ENCODE results near the gene RNF4.

Gene RNF4

DNA sequence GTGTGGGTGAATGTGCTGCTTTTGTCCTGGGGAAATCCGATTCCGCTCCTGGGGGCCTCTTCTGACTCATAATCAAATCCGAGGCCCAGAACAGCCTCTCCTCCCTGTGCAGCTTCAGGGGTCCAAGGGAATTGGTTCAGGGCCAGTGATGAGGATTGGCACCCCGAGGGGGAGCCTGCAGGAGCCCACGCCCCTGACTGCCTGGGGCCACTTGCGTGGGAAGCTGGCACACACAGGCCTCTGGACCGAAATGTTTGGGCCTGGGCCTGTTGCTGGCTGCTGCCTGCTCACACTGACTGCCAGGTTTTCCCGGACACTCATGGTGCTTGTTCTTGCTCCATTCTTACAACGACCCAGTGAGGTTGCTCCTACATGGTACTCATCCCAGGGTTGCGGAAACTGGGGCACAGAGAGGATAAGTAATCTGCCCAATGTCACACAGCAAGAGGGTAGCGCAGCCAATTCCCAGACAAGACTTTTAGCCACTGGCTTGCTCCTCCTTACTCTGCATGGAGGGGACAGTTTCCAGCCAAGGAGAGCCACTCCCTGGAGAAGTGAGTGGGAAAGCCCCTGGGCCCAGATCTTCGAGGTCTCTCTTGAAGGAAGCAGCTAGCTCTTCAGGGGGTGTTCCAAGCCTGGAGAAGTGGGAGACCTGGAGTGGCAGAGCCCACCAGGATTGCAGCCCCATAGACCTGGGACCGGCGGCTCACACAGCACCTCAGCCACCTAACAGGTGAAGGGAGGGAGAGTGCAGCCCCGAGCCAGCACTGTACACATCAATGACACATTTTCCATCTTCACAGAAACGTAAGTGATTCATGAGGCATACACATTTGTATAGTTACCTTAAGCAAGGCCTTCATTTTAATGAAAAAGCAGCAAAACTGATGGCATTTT, 29.8 kb upstream of the RNF4 start:
- DNase-seq, result no peak

DNA sequence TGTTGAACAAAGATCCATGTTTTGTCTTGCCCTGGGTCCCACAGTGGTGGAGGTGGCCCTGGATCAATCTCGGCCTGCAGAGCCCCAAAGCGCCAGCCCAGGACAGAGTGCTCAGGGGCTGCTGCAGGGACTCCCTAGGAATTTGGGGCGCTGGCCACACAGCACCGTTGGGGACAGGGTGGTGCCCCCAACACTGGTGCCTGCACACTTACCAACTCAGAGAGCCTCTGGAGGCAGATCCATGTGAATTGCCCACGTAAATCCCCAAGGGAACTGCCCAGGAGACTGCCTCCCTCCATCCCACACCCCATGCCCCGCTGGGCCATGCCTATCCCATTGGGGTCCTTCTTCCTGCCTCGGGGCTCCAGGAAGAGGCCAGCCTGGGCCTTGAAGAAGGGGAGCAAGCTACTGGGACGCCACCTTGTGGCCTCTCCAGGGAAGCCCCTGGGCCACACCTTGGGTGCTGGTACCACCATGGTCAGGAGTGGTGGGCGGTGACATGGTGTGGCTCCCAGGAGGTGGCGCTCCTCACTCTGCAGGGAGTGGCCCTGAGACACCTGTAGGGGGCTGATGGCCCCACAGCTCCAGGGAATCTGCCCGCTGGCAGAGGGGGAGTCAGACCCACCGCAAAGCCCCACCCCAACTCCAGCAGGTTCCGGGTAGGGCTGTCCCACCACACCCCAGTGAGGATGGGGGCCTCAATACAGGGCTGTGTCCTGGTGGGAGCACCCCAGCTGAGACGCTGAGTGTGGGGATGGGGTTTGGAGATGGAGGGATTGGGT, 27.3 kb upstream of the RNF4 start:
- DNase-seq, result peak; percentile 94

DNA sequence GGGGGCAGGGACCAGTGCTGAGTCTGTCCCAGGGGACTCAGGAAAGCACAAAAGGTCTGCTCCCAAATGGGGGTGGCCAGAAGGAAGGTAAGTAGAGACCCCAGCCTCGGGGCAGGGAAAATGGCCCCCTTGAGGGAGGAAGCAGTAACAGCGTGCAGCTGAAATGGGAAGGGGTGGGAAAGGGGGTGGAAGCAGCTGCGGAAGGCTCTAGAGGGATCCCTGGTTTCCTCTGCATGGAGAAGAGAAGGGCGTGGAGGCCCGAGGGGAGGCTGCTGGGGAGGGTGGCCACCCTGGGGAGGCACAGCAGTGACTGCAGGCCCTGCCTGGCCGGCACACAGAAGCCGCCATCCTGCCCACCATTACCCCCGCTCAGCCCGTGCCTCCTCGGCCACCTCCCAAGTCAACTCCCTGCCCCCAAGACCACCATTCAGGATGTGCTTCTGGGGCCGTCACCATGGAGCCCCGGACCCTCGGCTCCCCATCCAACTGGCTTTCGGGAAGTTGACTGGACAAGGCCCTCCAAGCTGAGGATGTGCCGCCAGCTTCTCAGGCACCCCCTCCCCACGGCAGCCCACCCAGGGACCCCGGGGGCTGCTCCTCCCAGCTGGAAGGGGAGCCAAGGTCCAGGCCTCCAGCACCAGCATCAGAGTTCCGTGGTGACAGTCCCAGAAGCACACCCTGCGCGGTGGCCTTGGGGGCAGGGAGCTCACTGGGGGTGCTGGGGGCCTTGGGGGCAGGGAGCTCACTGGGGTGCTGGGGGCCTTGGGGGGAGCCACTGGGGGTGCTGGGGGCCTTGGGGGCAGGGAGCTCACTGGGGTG, 26.5 kb upstream of the RNF4 start:
- DNase-seq, result peak; percentile 39

DNA sequence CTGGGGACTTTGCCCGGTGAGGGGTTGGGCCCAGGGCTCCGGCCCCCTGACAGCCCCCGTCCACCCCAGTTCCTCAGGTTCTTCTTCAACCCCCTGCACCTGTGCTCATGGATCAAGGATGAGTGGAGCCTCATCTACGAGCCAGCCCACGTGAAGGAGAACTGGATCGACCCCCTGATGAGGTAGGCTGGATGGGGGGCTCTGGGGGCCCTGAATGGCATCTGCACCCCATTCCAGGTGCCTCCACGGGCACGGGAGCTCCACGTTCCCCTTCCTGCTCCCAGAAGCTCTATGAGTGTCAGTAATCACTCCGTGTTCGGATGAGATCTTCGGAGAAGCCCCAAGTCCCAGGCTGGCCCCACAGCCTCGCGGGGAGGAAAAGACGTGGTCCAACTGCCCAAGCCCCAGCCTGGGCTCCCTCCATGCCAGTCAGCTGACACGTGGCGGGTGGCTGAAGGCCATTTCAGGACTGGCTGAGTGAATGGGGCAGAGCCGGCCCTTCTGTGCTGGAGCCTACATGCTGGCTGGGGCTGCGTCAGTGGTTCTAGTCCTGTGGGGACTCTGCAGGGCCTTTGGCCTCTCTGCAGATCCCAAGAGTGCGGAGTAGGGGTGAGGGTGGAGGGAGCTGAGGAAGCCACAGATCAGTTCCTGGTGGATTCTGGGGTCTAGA, 25.7 kb upstream of the RNF4 start:
- no peak for DNase-seq

DNA sequence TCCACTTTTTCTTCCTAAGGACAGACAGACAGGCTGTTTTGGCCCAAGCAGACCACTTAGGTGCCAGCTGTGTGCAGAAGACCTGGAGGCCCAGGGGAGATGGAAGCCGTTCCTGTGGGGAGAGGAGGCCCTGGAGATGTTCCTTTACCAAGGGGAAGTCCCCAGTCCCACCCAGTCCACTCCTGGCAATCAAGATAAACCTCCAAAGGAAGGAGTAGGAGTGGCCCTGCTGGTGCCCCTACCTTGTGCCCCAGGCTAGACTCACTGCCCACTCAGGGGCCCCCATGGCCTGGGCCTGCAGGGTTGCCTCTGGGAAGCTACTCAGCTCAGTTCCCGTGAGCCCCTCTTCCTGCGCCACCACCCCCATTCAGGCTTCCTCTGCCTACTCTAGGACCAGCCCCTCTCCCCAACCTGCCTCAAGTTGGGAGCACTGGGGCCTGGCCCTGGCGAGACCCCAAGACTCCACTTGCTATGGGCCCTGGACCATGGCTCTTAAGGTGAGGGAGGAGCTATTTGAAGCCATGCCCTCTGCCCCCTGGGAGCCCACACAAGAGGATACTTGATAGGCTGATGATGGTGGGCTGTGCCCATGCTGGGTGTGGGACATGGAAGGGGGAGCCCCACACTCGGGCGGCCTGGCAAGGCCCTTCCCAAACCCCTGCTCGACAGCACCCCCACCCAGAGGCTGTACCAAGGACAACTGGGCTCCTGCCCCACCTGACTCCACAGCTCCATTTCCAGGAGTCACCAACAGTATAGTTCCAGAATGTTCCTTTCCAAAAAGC, 24.8 kb upstream of the RNF4 start:
- no peak for DNase-seq

DNA sequence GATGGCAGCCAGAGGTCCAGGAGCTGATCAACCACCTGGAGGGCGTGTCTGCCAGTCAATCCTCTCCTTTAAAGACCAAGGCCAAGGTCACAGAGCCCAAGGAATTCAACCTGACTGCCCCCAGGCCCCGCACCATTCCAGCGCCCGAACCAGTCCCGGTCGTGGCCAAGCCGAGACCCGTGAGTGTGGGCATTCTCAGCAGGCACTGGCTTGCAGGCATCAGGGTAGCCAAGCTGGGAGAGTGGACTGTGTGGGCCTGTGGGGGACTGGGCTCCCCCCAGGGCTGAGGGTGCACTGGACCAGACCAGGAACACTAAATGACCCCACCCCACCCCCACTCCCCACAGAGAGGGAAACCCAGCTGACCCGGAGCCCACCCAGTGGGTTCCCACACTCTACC, 23.8 kb upstream of the RNF4 start:
- no peak for DNase-seq

DNA sequence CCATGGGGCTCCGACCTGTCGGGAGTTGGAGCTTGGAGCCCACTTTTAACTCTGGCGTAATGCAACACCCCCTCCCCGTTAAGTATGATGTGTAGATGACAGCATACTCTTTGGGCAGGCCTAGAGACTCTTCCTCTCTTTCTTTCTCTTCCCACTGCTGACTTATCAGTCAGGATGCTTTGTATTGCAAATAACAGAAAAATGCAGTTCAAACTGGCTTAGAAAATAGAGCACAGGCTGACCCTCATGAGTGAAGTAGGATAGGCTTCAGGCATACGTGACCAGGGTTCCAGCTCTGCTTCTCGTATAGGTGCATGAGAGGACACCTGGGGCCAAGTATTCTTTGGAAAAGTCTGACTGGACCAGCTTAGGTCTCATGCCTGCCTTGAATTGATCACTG, 23.3 kb upstream of the RNF4 start:
- no peak for DNase-seq

DNA sequence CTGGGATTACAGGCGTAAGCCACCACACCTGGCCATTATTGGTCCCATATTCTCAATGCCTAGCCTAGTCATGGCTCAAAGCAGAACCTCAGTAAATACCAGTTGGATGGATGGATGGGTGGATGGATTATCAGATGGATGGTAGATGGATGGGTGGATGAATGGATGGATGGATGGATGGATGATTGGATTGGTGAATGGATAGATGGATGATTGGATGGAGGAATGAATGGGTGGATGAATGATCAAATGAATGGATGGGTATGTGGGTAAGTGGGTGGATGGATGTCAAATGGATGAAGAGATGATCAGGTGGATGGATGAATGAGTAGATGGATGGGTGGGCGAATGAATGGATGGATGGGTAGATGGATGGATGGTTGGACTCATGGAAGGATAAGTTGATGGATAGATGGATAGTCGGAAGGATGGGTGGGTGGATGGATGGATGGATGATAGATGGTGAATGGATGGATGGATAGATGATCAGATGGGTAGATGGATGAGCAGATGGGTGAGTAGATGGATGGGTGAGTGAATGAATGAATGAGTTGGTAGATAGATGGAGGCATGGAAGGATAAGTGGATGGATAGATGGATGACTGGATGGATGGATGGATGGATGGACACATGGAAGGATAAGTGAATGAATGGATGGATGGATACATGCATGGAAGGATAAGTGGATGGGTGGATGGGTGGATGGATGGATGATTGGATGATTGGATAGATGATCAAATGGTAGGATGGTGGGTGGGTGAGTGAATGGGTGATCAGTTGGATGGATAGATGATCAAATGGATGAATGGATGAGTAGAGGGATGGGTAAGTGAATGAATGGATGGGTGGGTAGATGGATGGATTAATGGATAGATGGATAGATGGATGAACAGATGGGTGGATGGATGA, 22.0 kb upstream of the RNF4 start:
- DNase-seq, result no peak

DNA sequence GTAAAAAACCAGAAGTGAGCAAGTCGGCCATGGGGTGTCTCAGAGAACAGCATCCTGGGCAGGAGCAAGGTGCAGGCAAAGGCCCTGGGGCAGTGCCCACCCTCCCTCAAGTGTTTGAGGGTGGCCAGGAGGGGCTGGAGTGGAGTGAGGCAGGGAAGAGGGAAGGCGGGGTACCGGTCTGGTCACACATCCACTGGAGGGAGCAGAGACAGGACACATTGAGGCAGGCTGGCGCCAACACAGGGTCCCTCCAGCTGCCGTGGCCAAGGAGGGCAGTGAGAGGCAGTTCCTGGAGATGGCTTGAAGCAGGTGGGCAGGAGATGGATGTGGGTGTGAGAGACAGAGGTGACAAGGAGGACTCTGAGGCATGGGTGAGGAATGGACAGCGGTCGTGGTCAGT, 20.3 kb upstream of the RNF4 start:
- no peak for DNase-seq

DNA sequence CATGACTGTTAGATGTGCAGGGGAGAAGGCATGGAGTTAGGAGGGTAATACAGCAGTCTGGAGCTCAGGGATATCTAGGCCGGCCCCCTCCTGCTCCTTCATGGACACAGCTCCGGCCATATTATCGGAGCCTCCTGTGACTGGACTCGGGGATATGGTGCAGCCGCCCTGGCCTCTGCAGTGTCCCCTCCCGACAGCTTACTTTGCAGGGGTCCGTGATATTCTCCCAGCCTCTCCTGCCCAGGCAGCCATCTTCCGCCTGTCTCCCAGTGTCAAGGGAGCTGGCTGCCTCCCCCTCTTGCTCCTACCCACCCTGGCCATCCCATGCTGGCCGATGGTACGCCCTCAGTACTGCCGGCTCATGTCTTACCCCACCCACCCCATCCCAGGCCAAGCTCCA, 19.9 kb upstream of the RNF4 start:
- DNase-seq, result no peak

DNA sequence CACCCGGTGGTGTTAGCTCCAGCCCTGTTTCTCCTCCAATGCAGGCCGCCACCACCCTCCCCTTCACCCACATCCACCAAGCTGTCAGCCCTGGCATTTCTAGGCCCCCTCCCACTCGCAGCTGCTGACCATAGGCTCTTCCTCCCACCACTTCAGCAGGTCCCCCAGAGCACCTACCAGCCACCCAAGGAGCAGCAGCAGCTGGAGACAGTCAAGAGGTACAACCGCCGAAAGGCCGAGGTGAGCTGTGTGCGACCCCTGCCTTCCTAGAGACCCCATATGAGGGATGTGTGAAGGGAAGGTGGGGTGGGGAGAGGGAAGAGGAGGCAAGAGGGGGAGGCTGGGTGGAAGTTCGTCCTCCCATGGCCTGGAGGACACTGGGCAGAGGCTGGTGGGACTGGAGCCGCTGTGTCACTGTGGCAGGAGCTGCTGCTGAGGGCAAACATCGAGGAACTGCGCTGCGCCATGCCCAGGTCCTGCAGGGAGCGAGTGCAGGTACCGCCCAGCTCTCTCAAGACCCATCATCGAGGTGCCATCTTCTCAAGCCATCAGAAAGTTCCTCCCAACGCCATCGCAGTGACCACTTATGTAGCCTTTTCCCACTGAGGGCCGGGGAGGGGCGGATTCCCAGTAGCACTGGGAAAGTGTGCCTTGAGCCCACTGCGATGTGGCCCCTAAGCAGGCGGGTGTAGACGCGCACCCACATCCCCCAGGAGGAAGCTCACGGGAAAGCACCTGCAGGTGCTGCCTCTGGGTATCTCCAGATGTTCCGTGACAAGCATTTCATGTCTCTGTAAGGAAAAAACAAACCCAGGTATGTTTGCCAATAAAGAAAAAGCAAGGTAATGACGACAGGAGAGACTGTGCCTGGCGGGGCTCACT, 19.2 kb upstream of the RNF4 start:
- no peak for DNase-seq

DNA sequence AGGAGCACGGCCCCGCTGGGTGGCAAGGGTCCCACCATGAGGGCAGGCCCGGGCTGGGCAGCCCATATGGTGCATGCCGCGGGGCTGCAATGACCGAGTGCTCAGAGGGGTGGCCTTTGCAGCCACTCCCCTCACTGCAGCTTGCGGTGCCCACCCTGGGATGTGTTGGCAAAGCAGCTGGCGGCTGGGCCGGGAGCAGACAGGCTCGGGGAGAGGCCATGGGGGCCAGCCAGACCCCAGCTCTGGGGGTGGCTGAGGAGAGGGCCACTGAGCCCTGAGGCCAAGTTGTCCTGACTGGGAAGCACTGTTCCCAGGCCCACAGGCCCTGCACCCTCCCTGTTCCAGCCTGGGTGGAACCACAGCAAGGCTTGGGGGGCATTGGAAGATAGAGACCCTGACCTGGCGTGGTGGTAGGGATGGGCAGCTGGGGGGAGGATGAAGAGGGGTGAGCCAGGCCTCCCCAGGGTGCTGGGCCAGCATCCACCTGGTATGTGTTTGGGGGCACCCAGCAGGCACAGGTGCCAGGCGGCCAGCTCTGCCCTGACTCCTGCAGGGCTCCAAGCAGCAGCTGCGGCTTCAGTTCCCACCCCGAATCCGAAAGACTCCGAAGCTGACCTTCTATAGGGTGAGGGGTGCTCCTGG, 18.4 kb upstream of the RNF4 start:
- DNase-seq, result no peak

DNA sequence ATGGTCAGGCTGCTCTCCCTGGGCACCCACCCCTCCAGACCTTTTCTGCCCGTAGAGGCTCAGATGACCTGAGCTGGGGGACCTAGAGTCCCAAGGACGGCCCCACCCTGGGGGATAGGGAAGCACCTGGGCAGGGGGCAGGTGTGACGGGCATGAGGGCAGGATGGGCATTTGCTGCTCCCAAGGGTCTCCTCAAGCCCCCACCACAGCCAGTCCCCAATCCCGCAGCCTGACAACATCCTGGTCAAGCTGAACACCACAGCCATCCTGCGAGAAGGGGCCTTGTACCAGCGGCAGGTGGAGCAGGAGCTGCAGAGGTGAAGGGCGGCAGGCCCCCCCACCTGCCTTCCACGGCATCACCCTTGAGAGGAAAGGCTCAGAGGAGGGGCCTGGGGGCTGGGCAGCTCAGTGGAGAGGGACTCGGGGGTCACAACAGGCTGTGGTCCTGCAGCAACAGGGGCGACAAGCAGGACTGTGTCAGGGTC, 17.8 kb upstream of the RNF4 start:
- DNase-seq, result no peak

DNA sequence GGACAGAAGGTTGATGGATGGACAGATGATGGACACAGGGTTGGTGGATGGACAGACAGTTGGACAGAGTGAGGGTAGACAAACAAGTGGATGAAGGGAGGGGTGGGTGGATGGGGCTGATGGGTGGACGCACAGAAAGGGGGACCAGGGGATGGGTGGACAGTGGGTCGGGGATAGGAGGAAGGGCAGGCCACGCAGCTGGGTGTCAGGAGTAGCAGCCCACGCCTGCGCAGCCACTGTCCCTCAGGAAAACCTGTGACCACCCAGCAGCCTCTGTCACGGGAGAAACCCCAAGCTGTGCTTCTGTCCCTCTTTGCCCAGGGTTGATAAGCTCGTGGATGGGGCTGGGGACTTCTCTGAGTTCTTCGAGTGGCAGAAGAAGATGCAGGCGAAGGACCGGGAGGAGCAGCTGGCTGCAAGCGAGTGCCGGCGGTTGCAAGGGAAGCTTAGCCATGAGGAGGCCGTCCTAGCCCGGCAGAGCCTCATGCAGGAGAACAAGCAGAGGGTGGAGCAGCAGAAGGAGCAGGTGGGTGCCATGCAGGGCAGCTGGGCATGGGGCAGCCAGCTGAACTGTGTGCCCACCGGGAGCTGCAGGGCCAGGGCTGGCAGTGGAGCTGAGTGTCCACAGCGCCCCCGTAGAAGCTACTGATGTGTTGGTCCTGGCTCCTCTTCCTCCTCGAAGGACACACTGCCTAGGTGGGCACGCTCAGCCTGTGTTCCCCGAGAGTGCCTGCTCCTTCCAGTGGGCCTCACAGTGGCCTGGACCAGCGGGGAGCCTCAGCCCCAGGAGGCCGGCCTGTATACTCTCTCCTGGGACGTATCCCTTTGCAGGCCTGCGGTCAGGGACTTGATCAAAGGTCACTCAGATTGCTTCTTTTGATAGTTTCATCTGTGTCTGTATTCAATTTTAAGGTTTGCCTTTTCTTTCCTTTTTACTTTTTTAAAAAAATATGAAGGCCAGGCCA, 16.8 kb upstream of the RNF4 start:
- no peak for DNase-seq

DNA sequence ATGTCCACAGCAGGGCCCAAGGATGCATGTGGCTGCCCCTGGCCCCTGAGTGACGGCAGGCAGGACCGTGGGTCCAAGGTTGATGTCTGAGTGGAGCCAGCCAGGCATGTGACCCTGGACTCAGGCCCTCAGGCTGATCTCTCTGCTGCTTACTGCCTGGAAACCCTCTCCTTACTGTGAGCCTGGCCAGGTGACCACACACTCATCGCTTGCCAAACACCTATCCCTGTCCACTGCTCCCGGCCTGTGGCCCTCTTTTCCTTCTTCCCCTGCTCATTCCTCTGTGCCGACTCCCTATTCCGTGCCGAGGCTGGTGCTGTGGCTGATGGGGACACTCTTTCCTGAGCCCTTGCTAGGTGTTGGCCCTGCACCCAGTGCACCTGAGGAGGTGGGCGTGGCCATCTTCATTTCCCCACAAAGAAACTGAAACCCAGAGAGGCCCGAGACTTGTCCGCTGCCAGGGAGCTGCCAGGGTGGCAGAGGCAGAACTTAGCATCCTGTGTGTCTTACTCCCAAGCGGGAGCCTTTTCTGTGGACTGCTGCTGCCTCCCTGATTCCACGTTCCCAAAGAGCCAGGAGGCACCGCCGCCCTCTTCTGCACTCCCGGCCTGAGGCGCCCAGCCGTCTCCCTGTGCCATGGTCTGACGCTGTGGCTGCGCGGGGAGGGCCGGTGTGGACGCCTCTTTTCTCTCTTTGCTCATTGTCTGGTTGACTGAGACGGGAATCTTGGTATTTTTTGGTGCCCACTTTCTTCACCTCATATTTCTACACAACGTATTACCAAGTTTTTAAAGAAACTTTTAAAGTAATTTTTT, 11.2 kb upstream of the RNF4 start:
- DNase-seq, result no peak

DNA sequence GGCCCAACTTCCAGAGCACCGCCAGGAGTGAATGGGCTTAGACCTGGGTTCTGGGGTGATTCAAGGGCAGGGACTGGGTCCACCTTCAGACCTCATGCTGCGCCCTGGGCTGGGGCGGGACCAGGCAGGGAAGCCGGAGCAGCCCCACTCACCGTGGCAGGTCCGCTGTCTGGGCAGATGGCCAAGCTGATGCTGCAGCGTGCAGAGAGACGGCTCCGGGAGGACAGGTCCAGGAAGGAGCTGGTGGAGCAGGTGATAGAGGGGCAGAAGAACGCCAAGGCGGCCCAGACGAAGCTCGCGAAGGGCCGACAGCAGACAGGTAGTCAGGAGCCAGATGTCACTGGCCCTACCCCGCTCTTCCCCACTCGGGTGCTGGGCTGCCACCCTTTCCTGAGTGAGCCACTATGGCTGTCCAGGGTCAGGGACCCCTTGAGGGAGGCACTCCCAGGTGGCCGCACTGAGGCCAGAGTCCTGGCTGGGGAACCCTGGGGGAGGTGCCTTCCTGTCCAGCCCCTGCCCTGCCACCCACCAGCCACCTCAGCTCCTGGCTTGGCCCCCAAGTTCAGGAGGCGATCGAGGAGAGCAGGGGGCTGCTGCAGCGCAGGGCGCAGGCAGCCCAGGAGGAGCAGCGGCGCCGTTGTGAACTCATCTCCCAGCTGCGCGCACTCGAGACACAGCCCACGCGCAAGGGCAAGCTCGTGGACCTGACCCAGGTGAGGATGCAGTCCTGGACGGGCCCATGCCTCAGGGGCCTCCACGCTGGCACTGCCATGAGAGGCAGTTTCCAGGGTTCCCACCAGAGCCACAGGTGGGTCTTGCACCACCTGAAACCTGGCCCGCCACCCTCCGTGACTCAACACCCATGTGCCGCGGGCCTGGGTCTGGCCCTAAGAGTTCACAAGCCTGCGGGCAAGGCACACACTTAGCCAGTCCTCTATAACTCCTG, 10.1 kb upstream of the RNF4 start:
- DNase-seq, result no peak

Data from NCI-H82 (cell line).